K562 (cell line): Measurements from ENCODE around the gene CD274. TPM values are rescaled to one million over a fixed set of nuclear protein-coding genes. Genes with fewer than 3 reads are reported as not detected.
"Not testable (repeated sequence)": the region's sequence is repeated elsewhere in the genome, so short reads cannot be mapped to it uniquely, and the experiment has no call there.

ENCODE experiments used
- ATAC-seq: fragments of 200-7000 bp; cut with Tn5 transposase; 3 replicates; pipeline ENCODE4 v1.9.1; 2020; ENCODE audit warnings: moderate library complexity
- BruUV-seq: library from RNA; stranded (reverse); fragments of 400-500 nt; replicated peaks from 2 replicates; lab custom pipeline; 2021; lab: Mats Ljungman, UMichigan
- CTCF ChIA-PET: fragments of 300-600 bp; formaldehyde crosslinking; extraction: SDS; loops from one replicate; lab custom pipeline; 2021; ENCODE audit warnings: low intra/inter-chr PET ratio; lab: Yijun Ruan, JAX
- POLR2A ChIA-PET: fragments of 300-600, 350-650 bp; sonication (Branson Sonifier 250); formaldehyde crosslinking; extraction: SDS; loops from one replicate; lab custom pipeline; 2021; ENCODE audit warnings: antibody characterized with exemption, inconsistent platforms; lab: Yijun Ruan, JAX
- DNase-seq, 4 experiments: peaks; one replicate each; pipeline versions ENCODE4 v3.0.0 to v3.0.0-alpha.2; 2011 to 2018; ENCODE audit warnings: low spot score in 3 of 4, mixed read lengths in 3 of 4; ENCODE audit errors: extremely low read depth in 1 of 4
- FAIRE-seq: peaks from 2 replicates; lab custom pipeline; 2011; peaks lifted over from hg19 to GRCh38; lab: Jason Lieb, UNC
- H2AFZ ChIP-seq: 2 replicates; pipeline ENCODE4 v1.6.0; 2011; ENCODE audit warnings: low read depth, low read length, control low read depth, inconsistent platforms
- H3K27ac ChIP-seq: fragments of 200-600 bp; 3 replicates; pipeline ENCODE4 v1.8.0; 2011; ENCODE audit warnings: low read depth, mild to moderate bottlenecking, control low read depth, inconsistent platforms, low read length, moderate library complexity, mixed read lengths; ENCODE audit errors: extremely low read depth
- H3K27me3 ChIP-seq, 2 experiments: fragments of 300-600 bp in 1 of 2; 2 replicates in 1 of 2; 3 replicates in 1 of 2; pipeline versions ENCODE4 v1.6.0 to v1.8.0; 2011; ENCODE audit warnings: inconsistent platforms in 2 of 2, low read length in 2 of 2, mild to moderate bottlenecking in 1 of 2, mixed read lengths in 1 of 2, moderate library complexity in 1 of 2; ENCODE audit not compliant: control insufficient read depth in 2 of 2, insufficient read depth in 2 of 2
- H3K36me3 ChIP-seq: fragments of 300-600 bp; 3 replicates; pipeline ENCODE4 v1.8.0; 2011; ENCODE audit warnings: mild to moderate bottlenecking, low read length, inconsistent platforms; ENCODE audit not compliant: control insufficient read depth, insufficient read depth
- H3K4me1 ChIP-seq, 2 experiments: fragments of 200-600 bp in 1 of 2; replicated peaks in 1 of 2; 2 replicates in 1 of 2; 3 replicates in 1 of 2; pipeline versions ENCODE4 v1.5.1 to v1.8.0; 2011; ENCODE audit warnings: inconsistent platforms in 2 of 2, low read length in 2 of 2, mild to moderate bottlenecking in 1 of 2, mixed read lengths in 1 of 2, moderate library complexity in 1 of 2; ENCODE audit not compliant: control insufficient read depth in 2 of 2, insufficient read depth in 2 of 2
- H3K4me2 ChIP-seq: 2 replicates; pipeline ENCODE4 v1.6.1; 2011; ENCODE audit warnings: low read length, control low read depth, inconsistent platforms, mixed read lengths; ENCODE audit not compliant: insufficient read depth
- H3K4me3 ChIP-seq: fragments of 200-600 bp; sonication (generic), shearing (Covaris generic); 2 replicates; pipeline ENCODE4 v1.5.1; 2016; ENCODE audit warnings: control low read depth, inconsistent platforms
- H3K79me2 ChIP-seq: fragments of 200-600 bp; 3 replicates; pipeline ENCODE4 v1.8.0; 2011; ENCODE audit warnings: low read length, inconsistent platforms; ENCODE audit not compliant: control insufficient read depth, insufficient read depth
- H3K9ac ChIP-seq, 2 experiments: 2 replicates each; pipeline versions ENCODE4 v1.6.0 to v1.6.1; 2011; ENCODE audit warnings: low read depth in 2 of 2, low read length in 2 of 2, control low read depth in 1 of 2, inconsistent platforms in 1 of 2, mild to moderate bottlenecking in 1 of 2, mixed read lengths in 1 of 2; ENCODE audit not compliant: insufficient read depth in 1 of 2
- H3K9me1 ChIP-seq: one replicate; pipeline ENCODE4 v1.6.0; 2011; ENCODE audit warnings: inconsistent platforms, mild to moderate bottlenecking, low read length, moderate library complexity; ENCODE audit not compliant: control insufficient read depth, insufficient read depth
- H3K9me3 ChIP-seq: replicated peaks from 2 replicates; pipeline ENCODE4 v1.5.1; 2011; ENCODE audit warnings: low read depth, low read length, inconsistent platforms; ENCODE audit not compliant: control insufficient read depth, insufficient read depth
- H4K20me1 ChIP-seq: replicated peaks from 2 replicates; pipeline ENCODE4 v1.6.1; 2011; ENCODE audit warnings: low read length, inconsistent platforms, mixed read lengths; ENCODE audit not compliant: control insufficient read depth, insufficient read depth
- BCL6 ChIP-seq: fragments of 250-450 bp; sonication (Bioruptor Pico); IDR thresholded peaks from 2 replicates; pipeline ENCODE4 v1.4.0; 2020
- BCOR ChIP-seq: fragments of 450-650 bp; IDR thresholded peaks from 2 replicates; pipeline ENCODE4 v1.6.1; 2016
- DEAF1 ChIP-seq: fragments of 450-650 bp; formaldehyde crosslinking; IDR thresholded peaks from 2 replicates; pipeline ENCODE4 v1.4.0; 2020; ENCODE audit warnings: mild to moderate bottlenecking, moderate library complexity
- HMG20B ChIP-seq: fragments of 250-450 bp; sonication (Bioruptor Pico); IDR thresholded peaks from 2 replicates; pipeline ENCODE4 v1.5.0; 2021; ENCODE audit warnings: mild to moderate bottlenecking
- PTBP1 ChIP-seq: fragments of 200-400 bp; formaldehyde crosslinking; IDR thresholded peaks from 2 replicates; pipeline ENCODE4 v1.6.1; 2017; ENCODE audit warnings: low read depth, low read length
- ZBTB12 ChIP-seq: fragments of 250-450 bp; sonication (Bioruptor Pico); IDR thresholded peaks from 2 replicates; pipeline ENCODE4 v1.4.0; 2020
- ZBTB33 ChIP-seq: sonication (generic); formaldehyde crosslinking; IDR thresholded peaks from 2 replicates; pipeline ENCODE4 v1.8.1; 2023; ENCODE audit warnings: mild to moderate bottlenecking, missing genetic modification reagents
- ZNF146 ChIP-seq: IDR thresholded peaks from one replicate; pipeline ENCODE4 v1.6.1; 2018; ENCODE audit warnings: missing compliant biosample characterization; ENCODE audit not compliant: unreplicated experiment
- WGBS: fragments of 100-300 bp; shearing (Covaris generic); methylation state at CpG from one replicate; pipeline ENCODE4 v1.1.6; 2016; ENCODE audit warnings: low coverage, mixed read lengths; ENCODE audit not compliant: insufficient coverage; ENCODE audit errors: missing lambda C conversion rate; 5-methylcytosine and 5-hydroxymethylcytosine counted together
- in situ Hi-C: fragments of 300-500 bp; cut with MboI; formaldehyde crosslinking; loops from 4 replicates; pipeline ENCODE4 v1.15.0; 2018; ENCODE audit warnings: inconsistent platforms, mixed read lengths
- intact Hi-C: fragments of 100-400 bp; cut with micrococcal nuclease; formaldehyde crosslinking; loops from 2 replicates; pipeline ENCODE4 v1.14.2; 2022
- polyA plus RNA-seq, 8 experiments: library from polyadenylated mRNA; depleted of rRNA in 4 of 8; stranded (reverse) in 5 of 8; unstranded in 3 of 8; fragments of >200 nt; fragmentation: Nextera tagmentation in 2 of 8; fragmentation: Illumina TruSeq in 1 of 8; extraction: Ambion mirVana in 2 of 8; extraction: Trizol in 1 of 8; gene quantifications; 2 replicates each; pipeline versions ENCODE4 v1.2.1 to v1.2.3, GENCODE V29; 2011 to 2014; ENCODE audit warnings: inconsistent platforms in 1 of 8, missing spikeins in 1 of 8
- total RNA-seq, 7 experiments: library from RNA; depleted of rRNA in 6 of 7; stranded (reverse); fragments of >200 nt in 6 of 7; fragmentation: Illumina TruSeq in 2 of 7; extraction: Trizol in 2 of 7; gene quantifications; 2 replicates each; pipeline versions ENCODE4 v1.2.1 to v1.2.3, GENCODE V29; 2011 to 2021; ENCODE audit warnings: low replicate concordance in 1 of 7

CD274 gene
- total and polyA plus RNA-seq, 9 of the 15 experiments (the other 6 are each of a cell fraction or from before 2014, with no cell fraction given) = 0.07 to 0.51 (median 0.30) TPM; not detected in 1

DNA sequence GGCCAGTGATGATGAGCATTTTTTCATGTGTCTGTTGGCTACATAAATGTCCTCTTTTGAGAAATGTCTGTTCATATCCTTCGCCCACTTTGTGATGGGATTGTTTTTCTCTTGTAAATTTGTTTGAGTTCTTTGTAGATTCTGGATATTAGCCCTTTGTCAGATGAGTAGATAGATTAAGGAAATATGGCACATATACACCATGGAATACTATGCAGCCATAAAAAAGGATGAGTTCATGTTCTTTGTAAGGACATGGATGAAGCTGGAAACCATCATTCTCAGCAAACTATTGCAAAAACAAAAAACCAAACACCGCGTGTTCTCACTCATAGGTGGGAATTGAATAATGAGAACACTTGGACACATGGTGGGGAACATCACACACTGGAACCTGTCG, 5.2 kb upstream of the CD274 start:
- POLR2A ChIA-PET, intact Hi-C loops, H3K27ac ChIP-seq, H2AFZ ChIP-seq, H4K20me1 ChIP-seq, H3K9ac ChIP-seq: not testable (repeated sequence)
- TF ChIP-seq ZNF146 (CRISPR knock-in tag) (peak; percentile 61), BCOR (0 out of 2 replicates have a peak, but pooled peaks have one; percentile 12)
- TF ChIP-seq, all 486 proteins: peak for 2; not testable (repeated sequence) for 484
- DNase-seq, CTCF ChIA-PET, H3K36me3 ChIP-seq, BruUV-seq, FAIRE-seq, H3K79me2 ChIP-seq, H3K27me3 ChIP-seq, H3K4me2 ChIP-seq, H3K9me3 ChIP-seq, H3K9me1 ChIP-seq, ATAC-seq, H3K4me1 ChIP-seq, H3K4me3 ChIP-seq: not testable (repeated sequence)
- in situ Hi-C loops = loop anchor here (25.0 kb wide), 2 partner anchors 708 to 833 kb away; partner anchors contain the start of gene AK3
- WGBS = 14% methylated on average over 4 of the region's 4 CpGs

- no peak overlapping the region for H3K4me3 ChIP-seq
- no peaks in the 10 kb centered on the region for H3K27me3 ChIP-seq
- CTCF ChIA-PET = no interaction called here
- H3K36me3 ChIP-seq = no peaks in the 10 kb centered on the region
- H3K4me1 ChIP-seq = peaks cover 2 to 4% of the 10 kb centered on the region in 2 experiments; a peak in 2 of 5 replicates
- POLR2A ChIA-PET = no interaction called here
- H3K4me2 ChIP-seq = no peak overlapping the region
- H4K20me1 ChIP-seq = no peaks in the 10 kb centered on the region
- no peaks in the 10 kb centered on the region for H3K79me2 ChIP-seq
- no peak overlapping the region for H3K9ac ChIP-seq
- ATAC-seq = no peak
- intact Hi-C loops (no loop called here), in situ Hi-C loops (loop anchor here (25.0 kb wide), 2 partner anchors 709 to 834 kb away; partner anchors contain the start of gene AK3)
- no peak overlapping the region for H3K27ac ChIP-seq
- FAIRE-seq = no peak
- no peak for DNase-seq
- H2AFZ ChIP-seq = no peak overlapping the region
- BruUV-seq = no TSS peak
- no peaks in the 10 kb centered on the region for H3K9me1 ChIP-seq
- no peaks in the 10 kb centered on the region for H3K9me3 ChIP-seq
- TF ChIP-seq DEAF1 (CRISPR knock-in tag) (no peak), HMG20B (no peak), ZBTB33 (CRISPR knock-in tag) (no peak), ZBTB12 (CRISPR knock-in tag) (no peak), PTBP1 (no peak), BCL6 (no peak)
Measured at GRCh38 chr9:5445886-5446285, 4.5 kb upstream of the CD274 start.
